Uterus (tissue), 2 donors: Measurements from ENCODE around the gene STEAP2.

ENCODE experiments used
- CTCF ChIP-seq, 4 experiments: fragments of 200-600 bp in 2 of 4; fragments of 450-650 bp in 2 of 4; sonication (generic) in 2 of 4; IDR thresholded peaks; one replicate each; pipeline ENCODE4 v1.5.1; 2016 to 2019; ENCODE audit warnings: antibody characterized with exemption in 4 of 4, mild to moderate bottlenecking in 2 of 4, moderate library complexity in 1 of 4
- POLR2A ChIP-seq, 2 donors: fragments of 450-650 bp; IDR thresholded peaks; one replicate each; pipeline ENCODE4 v1.6.1; 2016; ENCODE audit warnings: antibody characterized with exemption in 2 of 2, mild to moderate bottlenecking in 1 of 2, moderate library complexity in 1 of 2

GRCh38 chr7:90209776-90210175, 1.8 kb upstream of the STEAP2 start:
- TF ChIP-seq CTCF (IDR thresholded peaks at IDR 0.05) = no peak
- no peak for TF ChIP-seq POLR2A (IDR thresholded peaks at IDR 0.05)
